HG03135 (cell line): ENCODE results near the gene CCDC122.
A peak's percentile ranks its signal among the peaks of the same experiment; 100 is the strongest.

Source experiments
- ATAC-seq: cut with Tn5 transposase; IDR thresholded peaks from one replicate; pipeline ENCODE4 v1.9.1; 2021; ENCODE audit warnings: mild to moderate bottlenecking, moderate library complexity; ENCODE audit not compliant: unreplicated experiment

The CCDC122 gene

DNA sequence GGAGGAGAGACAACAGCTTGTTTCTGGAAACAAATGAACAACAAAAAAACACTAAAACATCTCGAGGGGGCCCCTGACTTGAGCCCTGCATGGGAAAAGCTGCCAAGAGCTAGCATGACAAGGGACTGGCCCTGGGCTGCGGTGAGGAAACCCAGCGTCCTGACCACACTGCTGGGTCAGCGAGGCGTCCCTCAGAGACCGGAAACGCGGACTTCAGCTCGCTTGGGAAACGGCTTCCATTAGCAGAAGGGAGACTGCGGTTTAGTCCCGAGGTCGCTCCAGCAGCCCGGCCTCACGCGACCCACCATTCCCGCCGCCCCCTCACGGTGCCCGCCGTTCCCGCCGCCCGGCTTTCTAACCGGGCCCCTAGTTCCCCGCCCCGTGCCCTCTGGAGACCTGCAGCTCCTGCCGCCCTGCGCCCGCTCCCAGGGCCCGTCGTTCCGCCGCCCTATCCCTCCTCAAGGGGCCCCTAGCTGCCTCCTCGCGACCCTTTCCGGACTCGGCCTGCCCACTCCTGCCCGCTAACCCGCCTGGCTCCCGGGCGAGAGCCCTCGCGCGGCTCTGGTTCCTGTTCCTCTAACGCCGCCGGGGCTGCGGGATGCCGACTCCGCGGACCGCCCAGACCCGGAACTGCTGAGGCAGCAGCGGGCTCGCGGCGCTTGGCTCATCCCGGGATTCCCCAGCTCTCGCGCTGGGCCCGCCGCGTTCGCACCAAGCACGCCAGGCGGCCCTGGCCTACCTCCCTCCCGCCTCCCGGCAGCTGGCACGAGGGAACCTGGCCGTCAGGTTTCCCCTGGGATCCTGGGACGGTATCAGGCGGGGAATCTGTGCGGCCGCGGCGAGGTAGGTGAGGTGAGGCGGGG, at the start of gene CCDC122:
Gene CCDC122 (minus strand): TSS at position 849 of the 863 bp plus-strand sequence. CDS start 10,364 bp downstream, outside the sequence.
- ATAC-seq: peak; percentile 73

DNA sequence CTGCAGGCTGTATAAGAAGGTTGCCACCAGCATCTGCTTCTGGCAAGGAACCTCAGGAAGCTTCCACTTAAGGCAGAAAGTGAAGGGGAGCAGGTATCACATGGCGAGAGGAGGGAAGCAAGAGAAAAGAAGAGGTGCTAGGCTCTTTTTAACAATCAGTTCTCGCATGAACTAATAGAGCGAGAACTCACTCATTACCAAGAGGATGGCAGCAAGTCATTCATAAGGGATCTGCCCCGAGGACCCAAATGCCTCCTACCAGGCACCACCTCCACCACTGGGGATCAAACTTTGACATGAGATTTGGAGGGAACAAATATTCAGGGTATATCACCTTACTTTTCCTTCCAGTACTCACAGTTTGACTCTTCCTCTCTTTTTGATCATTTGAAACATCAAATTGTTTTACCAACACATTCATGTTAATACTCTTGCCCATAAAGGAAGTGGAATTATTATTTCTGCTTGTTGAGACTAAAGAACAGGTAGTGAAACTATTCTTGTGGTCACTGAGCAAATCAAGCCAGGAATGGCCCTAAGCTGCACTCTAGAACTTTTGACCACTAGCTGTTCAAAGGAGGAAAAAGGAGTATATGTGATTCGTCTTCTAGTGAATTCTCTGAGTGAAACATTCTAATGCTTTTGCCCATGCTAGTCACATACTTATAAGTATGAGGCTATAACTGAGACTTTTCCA, 45.2 kb upstream of the CCDC122 start:
- ATAC-seq: peak; percentile 96

DNA sequence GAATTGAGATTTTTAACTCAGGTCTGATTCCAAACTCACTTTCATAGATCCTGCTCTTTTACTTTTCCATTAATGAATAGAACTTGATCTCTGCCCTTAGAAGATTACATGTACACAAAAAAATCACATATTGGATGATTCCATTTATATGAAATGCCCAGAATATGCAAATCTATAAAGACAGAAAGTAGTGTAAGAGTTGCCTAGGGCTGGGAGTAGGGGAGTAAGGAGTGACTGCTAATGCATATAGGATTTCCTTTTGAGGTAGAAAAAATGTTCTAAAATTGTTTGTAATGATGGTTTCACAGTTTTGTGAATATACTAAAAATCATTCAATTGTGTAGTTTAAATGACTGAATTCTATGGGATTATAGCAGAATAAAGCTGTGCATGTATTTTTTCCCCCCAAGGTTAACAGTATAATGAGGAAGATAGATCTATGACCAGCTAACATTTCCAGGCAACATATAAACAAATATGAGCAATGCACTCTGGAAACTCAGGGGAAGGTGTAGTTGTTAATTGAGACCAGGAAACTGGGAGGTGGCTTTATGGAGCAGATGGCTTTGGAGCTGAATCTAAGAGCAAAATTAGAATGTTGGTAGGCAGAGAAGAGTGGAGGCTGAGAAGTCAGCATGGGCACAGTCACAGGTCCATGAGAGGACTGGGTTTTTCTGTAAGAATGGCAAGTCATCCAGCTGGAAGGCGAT, 41.6 kb upstream of the CCDC122 start:
- no peak for ATAC-seq

DNA sequence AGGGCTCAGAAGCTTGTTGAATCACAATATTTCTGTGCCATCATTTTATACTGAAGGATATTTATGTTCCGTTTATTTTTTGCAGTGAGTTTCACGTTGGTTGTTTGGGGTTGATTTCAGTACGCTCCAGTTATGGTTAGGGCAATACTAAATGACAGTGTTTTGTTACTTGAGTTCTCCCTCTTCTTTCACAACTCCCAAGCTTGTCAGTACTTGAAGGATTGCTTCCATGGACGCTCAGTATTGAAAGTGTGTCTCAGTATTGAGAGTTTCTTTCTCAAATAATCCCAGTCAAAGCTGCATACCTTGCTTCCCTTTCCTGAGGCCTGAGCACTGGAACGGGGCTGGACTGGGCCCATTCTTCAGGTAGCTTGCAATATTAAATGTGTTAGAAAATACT, 39.1 kb upstream of the CCDC122 start:
- ATAC-seq: no peak

DNA sequence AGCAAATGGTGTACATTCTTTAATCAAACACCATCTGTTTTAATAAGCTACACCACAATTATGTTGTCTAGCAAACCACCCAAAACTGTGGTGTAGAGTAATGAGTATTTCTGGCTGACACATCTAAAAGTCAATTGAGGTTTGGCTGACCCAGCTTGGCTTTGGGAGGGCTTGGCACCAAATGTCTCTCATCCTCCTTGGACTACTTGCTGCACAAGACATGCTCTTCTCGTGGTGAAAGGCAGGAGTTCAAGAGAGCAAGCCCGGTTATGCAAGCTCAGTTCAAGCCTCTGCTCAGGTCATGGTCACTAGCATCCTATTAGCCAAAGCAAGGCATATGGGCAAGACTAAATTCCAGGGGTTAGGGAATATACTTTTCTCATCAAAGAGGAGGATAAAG, 37.3 kb upstream of the CCDC122 start:
- no peak for ATAC-seq

DNA sequence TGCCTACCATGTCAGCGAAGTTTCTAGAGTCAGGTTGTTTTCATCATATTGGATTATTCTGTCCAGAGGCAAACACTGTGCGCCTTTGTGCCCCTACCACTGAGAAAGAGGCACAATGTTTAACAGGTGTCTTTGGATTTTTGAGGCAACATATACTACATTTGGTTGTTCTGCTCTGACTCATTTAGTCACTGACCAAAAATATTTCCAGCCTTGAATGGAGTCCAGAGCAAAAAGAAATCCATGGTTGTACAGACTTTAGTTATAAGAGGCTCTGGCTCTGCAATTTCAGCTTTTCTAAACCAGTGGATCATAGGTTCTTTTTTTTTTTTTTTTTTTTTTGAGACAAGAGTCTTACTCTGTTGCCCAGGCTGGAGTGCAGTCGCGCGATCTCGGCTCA, 35.9 kb upstream of the CCDC122 start:
- no peak for ATAC-seq

DNA sequence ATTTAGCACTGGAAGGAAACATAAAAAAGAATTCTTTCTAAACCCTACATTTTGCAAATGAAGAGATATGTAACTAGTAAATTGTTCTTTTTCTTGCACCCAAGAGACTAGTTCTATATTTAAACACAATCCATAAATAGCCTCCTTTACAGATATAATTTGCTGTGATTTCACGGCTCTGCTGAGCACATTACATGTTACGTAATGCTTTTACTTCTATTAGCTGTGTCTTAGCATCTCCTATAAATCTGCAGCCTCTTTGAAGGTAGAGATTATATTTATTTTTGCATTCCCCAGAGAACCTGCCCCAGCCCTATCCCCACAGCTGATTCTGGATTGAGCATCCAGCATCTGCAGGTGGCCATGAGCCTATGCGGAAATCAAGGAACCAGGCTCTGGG, 32.3 kb upstream of the CCDC122 start:
- ATAC-seq: no peak

DNA sequence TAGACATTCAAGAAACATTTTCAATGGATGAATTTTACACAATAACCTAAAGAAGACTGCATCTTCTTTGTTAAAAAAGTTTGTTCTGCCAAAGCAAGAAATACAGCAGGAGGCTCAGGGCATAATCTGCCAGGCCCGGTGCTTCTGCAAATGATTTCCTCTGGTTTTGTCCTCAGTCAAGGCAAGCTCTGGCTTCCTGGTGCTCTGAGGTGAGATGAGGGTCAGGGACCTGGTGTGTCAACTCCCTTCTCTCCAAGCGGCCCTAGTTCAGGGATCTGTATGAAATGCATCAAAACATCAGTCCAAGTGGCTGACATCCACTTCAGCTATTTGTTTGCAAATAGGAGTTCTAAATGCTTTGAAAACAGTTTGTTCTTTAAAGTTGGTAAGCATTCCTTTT, 31.7 kb upstream of the CCDC122 start:
- no peak for ATAC-seq

DNA sequence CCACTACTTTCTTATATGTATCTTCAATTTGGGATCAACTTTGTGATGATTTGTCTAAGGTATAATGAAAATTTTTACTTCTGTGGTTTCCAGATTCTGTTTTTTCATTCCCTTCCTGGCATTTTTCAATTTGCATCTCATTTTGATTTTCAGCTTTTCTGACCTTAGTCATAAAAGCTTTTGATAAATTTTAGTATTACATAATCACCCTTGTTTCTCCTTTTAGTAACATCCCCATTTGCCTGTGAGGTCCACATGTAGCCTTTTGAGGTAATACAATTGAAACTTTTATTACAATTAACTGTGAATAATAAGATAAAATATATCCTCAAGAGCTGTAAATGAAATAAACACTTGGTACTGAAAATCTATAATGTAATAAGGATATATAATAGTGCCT, 31.3 kb upstream of the CCDC122 start:
- ATAC-seq: no peak

DNA sequence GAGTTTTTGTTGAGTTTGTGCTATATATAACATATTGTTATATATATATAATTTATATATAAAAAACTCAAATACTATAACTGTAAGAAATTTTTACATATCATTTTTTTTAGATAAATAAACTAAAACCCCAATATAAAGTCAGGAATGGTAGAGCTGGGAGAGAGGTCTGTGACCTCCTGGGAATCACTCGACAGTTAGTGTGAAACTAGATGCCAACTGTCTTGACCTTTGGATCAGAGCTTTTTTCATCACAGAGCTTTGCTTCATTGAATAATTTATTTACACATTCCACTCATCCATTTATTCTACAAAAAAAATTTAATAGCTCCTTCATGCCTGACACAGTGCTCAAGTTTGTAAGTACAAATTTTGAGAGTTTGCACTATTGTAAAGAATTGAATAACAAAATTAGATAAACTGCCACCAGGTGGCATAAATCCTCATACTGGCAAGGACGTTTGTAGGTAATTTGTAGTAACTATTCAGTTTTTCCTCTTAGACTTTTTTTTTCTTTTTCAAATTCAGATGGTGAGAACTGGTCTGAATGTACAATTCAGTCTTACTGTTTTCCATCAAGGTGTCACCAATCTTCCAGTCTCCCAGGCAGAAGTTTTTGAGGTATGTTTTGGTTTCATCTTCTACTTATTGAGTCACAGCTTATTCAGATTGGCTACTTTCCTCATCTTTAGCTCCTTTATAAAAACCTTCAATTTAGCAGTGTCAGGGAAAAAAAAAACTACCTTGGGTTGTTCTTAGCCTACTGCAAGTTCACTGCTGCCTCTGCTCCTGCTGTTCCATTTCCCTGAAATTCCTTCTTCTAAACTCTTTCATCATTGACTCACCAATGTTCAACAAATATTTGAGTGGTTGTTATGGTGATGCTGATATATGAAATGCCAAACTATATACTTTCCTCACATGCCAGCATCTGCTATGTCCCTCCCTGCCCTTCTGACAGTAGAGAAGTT, 28.9 kb upstream of the CCDC122 start:
- ATAC-seq: no peak

DNA sequence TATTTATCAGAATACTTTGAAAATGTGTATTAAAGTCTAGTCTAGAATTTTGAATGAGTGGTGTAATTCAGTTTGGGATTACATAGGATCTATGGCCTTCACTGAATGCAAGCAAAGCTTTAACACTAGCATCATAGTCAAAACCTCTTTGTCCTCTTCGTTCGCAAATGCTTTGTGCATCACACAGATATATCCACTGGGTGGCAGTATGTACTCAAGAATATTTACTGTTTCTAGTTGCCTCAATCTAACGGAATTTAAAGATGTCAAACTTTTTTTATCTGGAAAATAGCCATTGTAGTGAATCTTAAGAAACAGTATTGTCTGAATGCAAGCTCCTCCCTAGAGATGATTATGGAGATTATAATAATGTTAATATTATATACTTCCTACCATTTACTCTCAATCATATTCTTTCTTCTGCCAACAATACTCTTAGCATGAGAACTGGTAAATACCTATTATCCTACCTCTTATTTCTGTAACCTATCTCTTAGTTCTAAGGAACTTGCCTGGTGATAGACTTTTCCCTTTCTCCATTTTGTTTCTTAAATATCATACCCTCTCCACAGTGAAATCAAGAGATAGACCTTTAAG, 26.0 kb upstream of the CCDC122 start:
- ATAC-seq: no peak

DNA sequence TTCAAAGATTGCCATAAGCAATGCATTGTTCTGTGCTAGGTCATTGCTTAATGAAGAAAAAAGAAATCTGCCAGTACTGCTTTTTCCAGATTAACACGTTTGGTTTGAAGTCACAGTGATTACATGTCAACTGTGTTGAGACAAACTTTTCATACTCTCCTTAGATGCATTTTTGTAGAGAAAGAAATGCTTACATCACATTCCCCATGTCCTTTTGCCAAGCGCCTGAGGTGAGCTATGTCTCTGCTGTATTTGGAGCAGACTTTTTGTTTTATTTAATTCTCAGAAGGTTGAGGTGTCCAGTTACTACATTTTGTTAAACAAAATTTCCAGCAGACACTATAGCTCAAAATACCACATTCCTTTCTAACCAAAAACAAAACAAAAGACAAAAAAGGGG, 16.4 kb upstream of the CCDC122 start:
- no peak for ATAC-seq

DNA sequence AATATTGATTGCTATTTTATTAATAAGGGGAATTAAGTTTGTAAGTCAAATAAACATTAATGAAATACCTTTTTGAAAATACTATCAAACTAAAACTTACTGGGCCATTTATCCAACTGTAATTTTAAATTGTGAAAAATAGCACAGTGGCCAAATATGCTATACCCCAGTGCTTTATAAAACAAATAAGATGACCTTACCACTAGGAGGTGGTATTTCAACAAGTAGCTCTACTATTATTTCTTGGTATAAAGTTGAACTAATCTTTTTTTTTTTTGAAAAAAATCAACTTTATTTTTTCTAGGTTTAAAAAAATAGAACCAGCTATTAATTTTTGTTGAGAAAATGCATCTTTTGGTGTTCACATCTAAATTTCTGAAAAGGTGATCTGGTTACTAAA, 14.9 kb upstream of the CCDC122 start:
- no peak for ATAC-seq

DNA sequence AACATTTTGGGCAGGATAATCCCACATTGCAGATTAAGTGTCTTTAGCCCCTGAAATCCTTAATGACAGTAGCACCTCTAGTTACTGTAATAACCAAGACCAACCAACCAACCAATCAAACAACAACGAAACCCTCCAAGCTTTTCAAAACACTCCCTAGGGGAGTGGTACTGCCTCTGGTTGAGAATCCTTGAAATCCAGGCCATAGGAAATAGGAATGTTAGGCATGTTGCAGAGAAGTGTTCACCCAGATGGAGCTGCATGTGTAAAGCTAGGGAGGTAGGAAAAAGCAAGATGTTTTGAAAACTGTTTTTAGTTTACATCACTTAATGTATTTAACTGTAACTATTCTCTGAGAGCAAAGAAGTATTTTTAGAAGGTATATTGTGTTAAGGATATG, 4.7 kb upstream of the CCDC122 start:
- no peak for ATAC-seq

DNA sequence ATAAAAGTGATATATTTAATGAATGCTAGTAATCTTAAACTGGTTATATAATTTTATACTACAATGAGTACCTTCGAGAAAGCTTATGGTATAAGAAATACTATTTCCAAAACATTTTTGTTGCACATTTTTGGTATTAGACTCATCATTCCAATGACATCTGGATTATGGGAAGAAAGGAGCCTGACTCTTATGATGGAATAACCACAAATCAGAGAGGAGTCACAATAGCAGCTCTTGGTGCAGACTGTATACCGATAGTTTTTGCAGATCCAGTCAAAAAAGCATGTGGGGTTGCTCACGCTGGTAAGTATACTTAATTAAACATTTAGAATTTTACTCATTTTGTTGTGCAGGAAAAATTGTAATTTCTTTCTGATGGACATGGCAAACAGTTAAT, 4.1 kb upstream of the CCDC122 start:
- no peak for ATAC-seq

DNA sequence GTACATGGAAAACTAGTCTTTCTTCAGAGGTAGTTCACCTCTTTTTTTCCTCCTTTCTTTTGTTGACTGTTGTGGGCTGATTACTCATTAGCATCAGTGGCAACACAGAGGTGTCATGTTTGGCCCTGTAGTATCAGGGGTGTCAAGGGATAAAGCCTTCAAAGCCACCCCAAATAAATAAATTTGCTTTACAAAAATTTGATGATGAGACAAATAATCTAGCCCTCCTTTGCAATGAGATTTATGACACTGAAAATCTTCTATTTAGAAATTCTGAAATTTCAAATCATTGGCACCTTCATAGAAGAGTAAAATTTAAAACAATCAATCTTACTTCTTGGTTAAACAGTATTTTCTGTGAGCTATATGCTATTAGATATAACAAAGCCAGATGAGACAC, 2.0 kb upstream of the CCDC122 start:
- no peak for ATAC-seq

DNA sequence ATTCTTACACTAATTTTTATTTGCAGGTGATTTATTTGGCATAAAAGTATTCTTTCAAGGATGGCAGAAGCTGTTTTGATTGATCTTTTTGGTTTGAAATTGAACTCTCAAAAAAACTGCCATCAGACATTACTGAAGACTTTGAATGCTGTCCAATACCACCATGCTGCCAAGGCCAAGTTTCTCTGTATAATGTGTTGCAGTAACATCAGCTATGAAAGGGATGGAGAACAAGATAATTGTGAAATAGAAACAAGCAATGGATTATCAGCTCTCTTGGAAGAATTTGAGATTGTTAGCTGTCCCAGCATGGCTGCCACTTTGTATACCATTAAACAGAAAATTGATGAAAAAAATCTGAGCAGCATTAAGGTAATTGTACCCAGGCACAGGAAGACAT, 1.4 kb upstream of the CCDC122 start:
- ATAC-seq: no peak

DNA sequence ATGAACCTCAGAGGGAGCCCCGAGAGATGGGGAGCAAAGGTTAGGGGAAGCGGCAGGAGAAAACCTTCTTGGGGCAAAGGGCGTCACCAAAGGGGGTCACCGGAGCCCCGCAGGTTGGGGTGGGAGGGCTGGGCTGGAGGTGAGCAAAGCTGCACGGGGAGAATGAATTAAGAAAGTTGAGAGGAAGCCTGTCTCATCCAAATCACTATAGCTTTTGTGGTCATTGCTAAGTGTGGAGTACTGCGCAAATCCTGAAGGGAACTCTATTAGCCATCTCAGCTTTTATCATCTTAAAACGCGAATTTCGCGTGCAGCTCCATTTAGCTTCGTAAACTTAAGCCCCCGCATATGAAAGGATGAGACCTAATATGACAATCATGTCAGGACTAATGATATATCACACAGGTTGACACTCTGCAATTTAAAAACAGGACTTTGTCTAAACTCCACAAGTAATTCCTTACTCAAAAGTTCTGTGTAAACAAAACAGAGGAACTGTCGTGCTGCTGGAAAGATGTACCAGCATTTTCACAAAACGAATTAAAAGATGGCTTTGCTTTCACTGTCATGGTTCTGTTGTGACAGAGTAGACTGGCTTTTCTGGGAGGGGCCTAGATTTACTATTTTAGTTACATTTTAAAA, 795 bp upstream of the CCDC122 start:
- ATAC-seq: no peak

DNA sequence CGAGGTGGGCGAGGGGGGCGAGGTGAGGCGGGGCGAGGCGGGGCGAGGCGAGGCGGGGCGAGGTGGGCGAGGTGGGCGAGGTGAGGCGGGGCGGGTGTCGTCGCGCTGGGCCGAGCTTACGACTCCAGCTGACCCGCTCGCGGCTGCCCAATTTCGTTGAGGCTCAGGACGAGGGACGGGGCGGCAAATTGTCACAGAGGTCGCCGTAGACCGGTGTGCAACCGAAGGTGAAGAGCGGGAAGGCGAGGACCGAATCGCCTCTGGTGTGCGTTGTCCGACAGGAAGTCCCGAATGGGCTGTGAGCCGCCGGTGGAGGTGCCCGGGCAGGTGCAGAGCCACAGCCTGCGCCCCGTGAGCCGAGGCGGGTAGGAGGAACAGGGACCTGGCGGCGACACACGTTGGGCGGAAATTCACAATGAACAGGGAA, 228 bp upstream of the CCDC122 start, which contains the start of gene LACC1:
Gene LACC1 (plus strand): TSS at position 150 of the 427 bp plus-strand sequence. CDS start 1,082 bp downstream, outside the sequence.
- ATAC-seq: peak; percentile 50
